ENCODE data around the gene GATA5.

GRCh38 chr20:62511300-62511914 is 35.6 kb upstream of the GATA5 start:
- no peak for TF ChIP-seq CTCF (conservative IDR thresholded peaks at IDR 0.05; ENCODE audit: low read depth, low read length)
- no peak for TF ChIP-seq EZH2phosphoT487 (IDR thresholded peaks at IDR 0.05; ENCODE audit: borderline replicate concordance, low read length)
- TF ChIP-seq EZH2 (IDR thresholded peaks at IDR 0.05; ENCODE audit: low read length, unreplicated experiment) = no peak
